Stimulated activated CD4-positive, alpha-beta T cell treated with anti-CD3 and anti-CD28 coated beads, Interleukin-15, amount 100 ng/mL, for 1 hour (primary cell): ENCODE data around the gene ARHGEF4.
"Not testable (repeated sequence)": the region's sequence is repeated elsewhere in the genome, so short reads cannot be mapped to it uniquely, and the experiment has no call there.

Experiments used
- DNase-seq, 2 donors: peaks; one replicate each; pipeline ENCODE4 v3.0.0-alpha.2; 2020; ENCODE audit warnings: low read depth in 1 of 2, low spot score in 1 of 2

ARHGEF4 gene

DNA sequence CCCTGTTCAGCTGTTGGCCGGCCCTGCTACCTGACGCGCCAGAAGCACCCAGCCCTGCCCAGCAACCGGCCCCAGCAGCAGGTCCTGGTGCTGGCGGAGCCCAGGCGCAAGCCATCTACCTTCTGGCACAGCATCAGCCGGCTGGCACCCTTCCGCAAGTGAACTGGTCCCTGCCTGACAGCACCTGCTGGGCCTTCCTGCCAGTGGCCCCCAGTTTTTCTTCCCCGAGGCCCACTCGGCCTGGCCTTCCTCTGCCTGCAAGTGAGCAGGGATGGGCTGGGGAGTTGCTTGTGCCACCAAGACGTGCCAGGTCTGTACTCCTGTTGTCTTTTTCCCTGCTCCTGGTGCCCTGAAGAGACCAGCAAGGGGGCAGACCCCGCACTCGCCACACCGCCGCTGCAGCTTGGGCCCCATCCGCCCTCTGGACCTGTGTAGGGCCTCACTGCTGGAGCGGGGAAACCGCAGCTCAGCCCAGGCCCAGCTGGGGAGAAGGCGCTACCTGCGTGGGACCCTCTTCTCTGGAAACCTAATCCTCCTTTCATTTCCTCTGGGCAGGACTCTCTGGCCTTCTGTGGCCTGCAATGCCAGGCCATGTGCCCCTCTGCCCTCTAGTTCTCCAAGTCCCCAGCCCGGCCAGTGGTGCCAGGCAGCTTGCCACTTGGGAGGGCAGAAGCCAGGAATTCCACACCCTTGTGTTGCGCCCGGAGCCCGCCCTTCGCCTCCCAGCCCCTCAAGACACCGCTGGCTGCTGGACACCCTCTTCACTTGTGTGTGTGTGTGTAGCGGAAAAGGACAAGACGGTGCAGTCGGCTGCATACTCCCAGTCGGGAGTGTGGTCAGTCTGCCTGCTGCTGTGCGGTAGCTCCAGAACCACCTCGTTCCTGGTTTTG is 209.6 kb downstream of the ARHGEF4 start:
- DNase-seq = no peak

- no peak for DNase-seq
Measured at GRCh38 chr2:131046918-131047652, 210.4 kb downstream of the ARHGEF4 start.

- DNase-seq = no peak
Measured at GRCh38 chr2:131047920-131048560, 211.3 kb downstream of the ARHGEF4 start.

DNA sequence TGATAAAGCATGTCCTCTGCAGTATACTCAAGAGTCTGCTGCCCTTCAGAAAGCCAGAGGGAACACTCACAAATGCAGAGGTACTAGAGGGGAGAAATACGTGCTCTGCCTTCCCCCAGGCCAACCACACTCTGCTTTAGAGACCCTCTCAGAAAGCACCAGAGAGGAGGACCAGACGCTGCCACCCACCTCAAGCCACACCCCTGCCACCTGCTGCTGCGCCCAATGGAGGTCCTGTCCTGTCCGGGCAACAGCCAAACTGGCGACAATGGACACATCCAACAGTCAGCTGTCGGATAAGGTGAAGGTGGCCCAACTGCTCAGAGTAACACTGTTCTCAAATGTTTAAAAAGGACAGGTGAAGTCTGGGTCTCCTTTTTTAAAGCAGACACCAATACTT is 211.9 kb downstream of the ARHGEF4 start:
- no peak for DNase-seq

DNA sequence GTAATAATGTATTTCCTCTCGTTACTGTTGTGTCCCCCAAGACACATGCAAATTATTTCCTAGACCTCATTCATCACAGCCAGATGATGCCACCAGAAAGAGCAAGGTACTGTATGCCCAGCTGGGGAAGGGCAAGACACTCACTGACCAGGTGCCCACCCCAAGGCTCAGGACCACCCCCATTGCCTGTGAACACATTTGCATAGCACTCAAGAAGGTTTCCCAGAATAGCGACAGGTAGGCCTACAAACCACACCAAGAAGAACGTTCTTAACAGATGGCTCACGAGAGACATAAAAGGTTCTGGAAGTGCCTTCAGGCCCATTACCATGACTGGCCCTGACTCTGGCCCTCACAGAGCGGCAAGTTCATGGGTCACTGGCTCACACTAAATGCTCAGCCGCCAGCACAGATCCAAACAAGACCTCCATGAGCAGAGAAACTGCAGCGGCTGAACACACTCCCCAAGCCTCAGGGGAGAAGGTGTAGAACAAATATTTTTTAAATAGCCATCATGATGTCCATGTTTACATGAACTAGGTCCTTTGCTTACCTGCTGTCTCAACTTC is 212.5 kb downstream of the ARHGEF4 start:
- DNase-seq = no peak

DNA sequence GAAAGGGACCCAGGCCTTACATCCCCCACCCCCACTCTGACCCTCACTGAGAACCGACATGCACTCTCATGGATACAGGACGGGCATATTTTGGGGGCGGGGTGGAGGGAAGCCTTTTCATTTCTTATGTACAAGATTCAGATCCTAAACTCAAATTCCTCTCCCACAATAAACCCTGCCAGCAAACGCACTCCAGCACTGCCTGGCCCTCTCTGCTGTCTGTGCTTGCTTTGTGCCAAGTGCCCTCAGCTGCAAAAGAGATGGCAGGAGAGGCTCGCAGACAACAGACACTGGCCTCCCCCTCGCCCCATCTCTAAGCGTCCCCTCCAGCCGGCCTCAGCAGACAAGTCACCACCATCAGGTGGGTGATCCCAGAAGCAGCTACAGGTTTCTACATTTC is 214.2 kb downstream of the ARHGEF4 start:
- DNase-seq = no peak

DNA sequence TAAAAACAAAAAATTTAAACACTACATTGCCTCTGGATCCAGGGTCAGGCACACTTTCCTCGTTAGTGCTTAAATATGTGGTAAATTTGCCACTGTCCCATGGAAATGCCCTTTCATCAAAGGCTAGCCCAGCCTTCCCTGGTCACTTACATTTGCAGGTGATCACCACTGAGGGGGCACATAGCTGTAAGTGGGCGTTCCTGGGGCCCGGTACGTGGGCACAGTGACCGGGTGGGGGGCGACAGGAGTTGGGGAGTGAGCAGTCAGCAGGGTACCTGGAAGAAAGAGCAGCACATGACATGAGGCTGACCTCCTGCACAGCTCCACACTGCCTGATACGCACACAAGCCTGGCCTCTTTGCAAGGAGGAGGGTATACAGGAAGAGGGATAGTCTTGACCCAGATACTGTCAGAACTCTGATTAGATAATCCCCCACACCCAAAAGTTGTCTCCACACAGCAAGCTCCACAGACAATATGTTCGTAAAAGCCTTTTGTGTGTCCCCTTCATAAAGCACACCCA is 216.1 kb downstream of the ARHGEF4 start:
- DNase-seq = no peak

GRCh38 chr2:131054488-131054887 is 217.8 kb downstream of the ARHGEF4 start:
- no peak for DNase-seq

GRCh38 chr2:131055169-131056065 is 218.7 kb downstream of the ARHGEF4 start:
- no peak for DNase-seq

GRCh38 chr2:131056204-131056931 is 219.7 kb downstream of the ARHGEF4 start:
- no peak for DNase-seq

DNA sequence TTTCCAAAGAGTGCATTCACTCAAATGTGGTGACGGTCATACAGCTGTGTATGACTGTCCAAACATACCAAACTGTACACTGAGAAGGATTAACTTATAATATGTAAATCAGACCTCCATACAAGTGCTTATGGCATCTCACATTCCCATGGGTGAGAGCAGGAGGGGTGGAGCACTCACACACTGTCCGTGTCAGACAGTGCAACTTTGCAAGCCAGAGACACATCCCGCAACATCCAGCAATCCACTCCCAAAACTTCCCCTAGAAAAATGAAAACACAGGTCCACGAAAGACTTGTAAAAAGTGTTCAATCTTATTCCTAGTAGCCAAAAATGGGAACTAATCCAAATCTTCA is 220.2 kb downstream of the ARHGEF4 start:
- DNase-seq = no peak

- DNase-seq = no peak
Measured at GRCh38 chr2:131058214-131058843, 221.6 kb downstream of the ARHGEF4 start.

DNA sequence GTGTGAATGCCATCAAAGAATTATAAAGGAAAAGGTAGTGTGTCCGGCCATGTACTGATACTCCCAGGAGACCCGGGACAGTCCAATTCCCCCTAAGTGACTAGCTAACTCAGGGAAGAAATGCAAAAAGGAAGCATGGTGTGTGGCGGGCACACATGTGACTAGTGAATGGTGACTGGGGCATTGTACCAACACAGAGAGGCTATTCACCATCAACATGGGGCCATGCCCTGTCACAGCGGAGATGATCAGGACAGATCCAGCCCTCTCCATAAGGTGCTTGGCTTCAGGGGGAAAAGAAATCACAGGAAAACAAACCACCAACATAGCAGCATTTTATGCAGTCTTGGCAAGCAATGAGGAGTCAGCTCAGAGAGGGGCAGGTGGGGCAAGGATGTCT is 222.2 kb downstream of the ARHGEF4 start:
- DNase-seq = no peak

DNA sequence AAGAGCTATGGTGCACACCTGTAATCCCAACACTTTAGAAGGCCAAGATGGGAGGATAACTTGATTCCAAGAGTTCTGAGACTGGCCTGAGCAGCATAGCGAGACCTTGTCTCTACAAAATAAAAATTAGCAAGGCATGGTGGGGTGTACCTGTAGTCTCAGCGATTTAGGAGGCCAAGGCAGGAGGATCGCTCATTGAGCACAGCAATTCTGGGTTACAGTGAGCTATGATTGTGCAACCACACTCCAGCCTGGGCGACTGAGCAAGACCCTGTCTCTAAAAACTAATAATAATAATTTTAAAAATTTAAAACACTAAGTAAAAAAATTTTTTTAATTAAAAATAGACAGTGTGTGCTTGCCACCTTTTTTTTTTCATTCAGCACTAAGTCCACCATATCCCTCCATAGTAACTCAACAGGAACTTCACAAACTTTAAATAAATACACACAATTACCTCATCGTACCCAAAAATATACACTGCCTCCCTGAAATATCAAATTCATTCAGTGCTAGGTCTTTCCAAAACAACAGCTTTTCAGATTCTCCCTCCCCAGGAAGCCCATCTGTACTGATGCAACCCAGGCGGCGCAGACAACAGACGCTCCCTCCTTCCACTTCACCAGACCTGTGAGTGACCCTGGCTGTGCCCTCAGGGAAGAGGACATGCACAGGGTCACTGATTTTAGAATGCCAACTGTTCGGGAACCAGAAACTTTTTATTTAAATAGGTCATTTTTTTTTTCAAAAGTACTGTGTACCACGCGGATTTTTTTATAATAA is 227.0 kb downstream of the ARHGEF4 start:
- DNase-seq = no peak

- DNase-seq = no peak
Measured at GRCh38 chr2:131064589-131065512, 228.1 kb downstream of the ARHGEF4 start.

GRCh38 chr2:131067465-131068125 is 230.9 kb downstream of the ARHGEF4 start:
- DNase-seq = no peak

DNA sequence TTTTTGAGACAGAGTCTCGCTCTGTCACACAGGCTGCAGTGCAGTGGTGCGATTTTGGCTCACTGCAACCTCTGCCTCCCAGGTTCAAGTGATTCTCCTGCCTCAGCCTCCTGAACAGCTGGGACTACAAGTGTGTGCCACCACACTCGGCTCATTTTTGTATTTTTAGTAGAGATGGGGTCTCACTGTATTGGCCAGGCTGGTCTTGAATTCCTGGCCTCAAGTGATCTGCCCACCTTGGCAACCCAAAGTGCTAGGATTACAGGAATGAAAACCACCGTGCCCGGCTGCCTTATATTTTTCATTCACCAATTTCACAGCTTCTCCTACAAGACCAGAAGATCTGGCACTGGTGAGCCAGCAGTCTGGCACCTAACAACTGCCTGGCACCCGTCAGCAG is 231.5 kb downstream of the ARHGEF4 start:
- DNase-seq = not testable (repeated sequence)
